HL-60 (cell line): ENCODE measurements around the gene GABRB3.

Experiments
- DNase-seq, 2 experiments: peaks; one replicate each; pipeline ENCODE4 v3.0.0-alpha.2; 2010 to 2020; ENCODE audit warnings: low read depth in 1 of 2, low spot score in 1 of 2
- H3K27ac ChIP-seq: fragments of 250-450 bp; sonication (Bioruptor Pico); replicated peaks from 2 replicates; pipeline ENCODE4 v1.5.1; 2020; ENCODE audit warnings: mild to moderate bottlenecking, moderate library complexity
- H3K27me3 ChIP-seq: fragments of 250-450 bp; sonication (Bioruptor Pico); 2 replicates; pipeline ENCODE4 v1.5.1; 2021; ENCODE audit warnings: mild to moderate bottlenecking, moderate library complexity; ENCODE audit not compliant: insufficient read depth, poor library complexity, severe bottlenecking
- H3K4me3 ChIP-seq: replicated peaks from 2 replicates; pipeline ENCODE4 v1.5.1; 2011; ENCODE audit warnings: mild to moderate bottlenecking, control low read depth, low read length; ENCODE audit not compliant: insufficient read depth
- CTCF ChIP-seq: IDR thresholded peaks from one replicate; pipeline ENCODE4 v1.5.1; 2011; ENCODE audit warnings: low read length, control low read depth, inconsistent platforms; ENCODE audit not compliant: insufficient read depth
- GABPA ChIP-seq: IDR thresholded peaks from 2 replicates; pipeline ENCODE4 v1.6.1; 2012; ENCODE audit warnings: low read depth
- POLR2AphosphoS5 ChIP-seq: IDR thresholded peaks from 2 replicates; pipeline ENCODE4 v1.6.1; 2012; ENCODE audit warnings: low read depth
- SPI1 ChIP-seq: IDR thresholded peaks from 2 replicates; pipeline ENCODE4 v1.6.1; 2012; ENCODE audit warnings: low read depth, mild to moderate bottlenecking, borderline replicate concordance
- TF ChIP-seq, protein P1 (sequence below): IDR thresholded peaks from 2 replicates; pipeline ENCODE4 v1.6.1; 2012; ENCODE audit warnings: low read depth; ENCODE audit not compliant: insufficient replicate concordance

GABRB3 gene

GRCh38 chr15:26758079-26758478, 14.8 kb downstream of the GABRB3 start:
- Histone ChIP-seq H3K27me3 (no peaks in the 10 kb centered on the region), H3K27ac (no peak overlapping the region), H3K4me3 (no peak overlapping the region)
- TF ChIP-seq, protein P1, sequence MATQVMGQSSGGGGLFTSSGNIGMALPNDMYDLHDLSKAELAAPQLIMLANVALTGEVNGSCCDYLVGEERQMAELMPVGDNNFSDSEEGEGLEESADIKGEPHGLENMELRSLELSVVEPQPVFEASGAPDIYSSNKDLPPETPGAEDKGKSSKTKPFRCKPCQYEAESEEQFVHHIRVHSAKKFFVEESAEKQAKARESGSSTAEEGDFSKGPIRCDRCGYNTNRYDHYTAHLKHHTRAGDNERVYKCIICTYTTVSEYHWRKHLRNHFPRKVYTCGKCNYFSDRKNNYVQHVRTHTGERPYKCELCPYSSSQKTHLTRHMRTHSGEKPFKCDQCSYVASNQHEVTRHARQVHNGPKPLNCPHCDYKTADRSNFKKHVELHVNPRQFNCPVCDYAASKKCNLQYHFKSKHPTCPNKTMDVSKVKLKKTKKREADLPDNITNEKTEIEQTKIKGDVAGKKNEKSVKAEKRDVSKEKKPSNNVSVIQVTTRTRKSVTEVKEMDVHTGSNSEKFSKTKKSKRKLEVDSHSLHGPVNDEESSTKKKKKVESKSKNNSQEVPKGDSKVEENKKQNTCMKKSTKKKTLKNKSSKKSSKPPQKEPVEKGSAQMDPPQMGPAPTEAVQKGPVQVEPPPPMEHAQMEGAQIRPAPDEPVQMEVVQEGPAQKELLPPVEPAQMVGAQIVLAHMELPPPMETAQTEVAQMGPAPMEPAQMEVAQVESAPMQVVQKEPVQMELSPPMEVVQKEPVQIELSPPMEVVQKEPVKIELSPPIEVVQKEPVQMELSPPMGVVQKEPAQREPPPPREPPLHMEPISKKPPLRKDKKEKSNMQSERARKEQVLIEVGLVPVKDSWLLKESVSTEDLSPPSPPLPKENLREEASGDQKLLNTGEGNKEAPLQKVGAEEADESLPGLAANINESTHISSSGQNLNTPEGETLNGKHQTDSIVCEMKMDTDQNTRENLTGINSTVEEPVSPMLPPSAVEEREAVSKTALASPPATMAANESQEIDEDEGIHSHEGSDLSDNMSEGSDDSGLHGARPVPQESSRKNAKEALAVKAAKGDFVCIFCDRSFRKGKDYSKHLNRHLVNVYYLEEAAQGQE: no peak
- TF ChIP-seq CTCF: no peak
- DNase-seq: no peak

GRCh38 chr15:26757141-26757540, 15.7 kb downstream of the GABRB3 start:
- DNase-seq: no peak
- no peak for TF ChIP-seq GABPA
- no peak for TF ChIP-seq SPI1
- Histone ChIP-seq H3K27me3 (no peaks in the 10 kb centered on the region), H3K4me3 (no peak overlapping the region), H3K27ac (no peak overlapping the region)

- DNase-seq: no peak
- TF ChIP-seq GABPA: no peak
- no peak for TF ChIP-seq CTCF
- TF ChIP-seq SPI1: no peak
- no peaks in the 10 kb centered on the region for H3K27me3 ChIP-seq
These were observed 28.0 kb downstream of the GABRB3 start for GRCh38 chr15:26744894-26745293.

GRCh38 chr15:26739791-26740190, 33.1 kb downstream of the GABRB3 start:
- Histone ChIP-seq H3K27me3 (no peaks in the 10 kb centered on the region), H3K27ac (no peak overlapping the region), H3K4me3 (no peak overlapping the region)
- TF ChIP-seq, protein P1: no peak
- TF ChIP-seq SPI1 (no peak), POLR2AphosphoS5 (no peak), CTCF (no peak), GABPA (no peak)
- no peak for DNase-seq

More at GRCh38 chr15:26744894-26745293, 28.0 kb downstream of the GABRB3 start:
- H3K4me3 ChIP-seq: no peak overlapping the region
- no peak overlapping the region for H3K27ac ChIP-seq
